AG04450 (cell line): Measurements from ENCODE around the gene FAM229A. TPM values are rescaled to one million over a fixed set of nuclear protein-coding genes. Genes with fewer than 3 reads are reported as not detected.

Experiments used
- CTCF ChIA-PET: fragments of 300-600, 350-600 bp; formaldehyde crosslinking; extraction: SDS; loops from one replicate; lab custom pipeline; 2022; ENCODE audit warnings: antibody characterized with exemption, inconsistent platforms; lab: Charles Lee
- POLR2A ChIA-PET: fragments of 350-600 bp; formaldehyde crosslinking; extraction: SDS; loops from one replicate; lab custom pipeline; 2021; ENCODE audit warnings: antibody characterized with exemption, inconsistent platforms; lab: Yijun Ruan, JAX
- DNase-seq: peaks from one replicate; pipeline ENCODE4 v3.0.0-alpha.2; 2011; ENCODE audit warnings: low read depth, low spot score
- H3K27ac ChIP-seq: one replicate; pipeline ENCODE4 v1.5.1; 2012; ENCODE audit warnings: low read depth, low read length, control low read depth
- H3K27me3 ChIP-seq: one replicate; pipeline ENCODE4 v1.6.0; 2012; ENCODE audit warnings: low read length; ENCODE audit not compliant: control insufficient read depth, insufficient read depth
- H3K4me3 ChIP-seq: 2 replicates; pipeline ENCODE4 v1.5.1; 2011; ENCODE audit warnings: mild to moderate bottlenecking, low read depth, low read length, control low read depth
- H3K9me3 ChIP-seq: 2 replicates; pipeline ENCODE4 v1.5.1; 2012; ENCODE audit warnings: low read length; ENCODE audit not compliant: control insufficient read depth, insufficient read depth
- polyA plus RNA-seq: library from polyadenylated mRNA; depleted of rRNA; stranded (reverse); fragments of >200 nt; gene quantifications from 2 replicates; pipeline ENCODE4 v1.2.3, GENCODE V29; 2011
- TF ChIP-seq, protein P1 (sequence below): IDR thresholded peaks from 2 replicates; pipeline ENCODE4 v1.5.1; 2011; ENCODE audit warnings: low read depth, low read length, control low read depth, inconsistent platforms

Gene FAM229A
- polyA plus RNA-seq, 1 experiment = 1.4 TPM

DNA sequence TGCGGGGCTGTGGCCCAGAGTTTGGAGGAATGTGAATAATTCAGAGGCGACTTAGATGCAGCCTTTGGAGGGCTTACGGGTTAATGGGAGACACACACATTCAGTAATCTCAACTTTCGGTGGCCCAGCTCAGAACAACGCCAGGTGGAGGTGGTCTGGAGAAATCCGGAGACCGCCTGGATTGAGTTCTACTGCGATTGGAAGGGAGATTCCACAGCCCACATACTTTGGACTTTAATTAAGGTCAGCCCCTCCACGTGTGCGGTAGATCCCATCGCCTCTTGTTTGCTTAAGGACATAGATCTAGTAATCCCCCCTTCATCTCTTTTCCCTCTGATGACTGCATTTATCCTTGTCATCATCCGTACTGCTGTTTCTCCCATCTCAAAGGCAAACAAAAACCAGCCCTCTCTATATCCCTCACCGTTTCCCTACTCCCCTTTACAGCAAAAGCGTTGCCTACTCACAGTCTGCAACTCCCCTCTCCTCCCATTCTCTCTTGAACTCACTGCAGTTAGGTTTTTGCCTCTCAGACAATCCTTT, 32.7 kb upstream of the FAM229A start:
- peak overlapping the region; percentile 90 for H3K4me3 ChIP-seq
- no peak for DNase-seq
- peak overlapping the region; percentile 99 for H3K27ac ChIP-seq
- POLR2A ChIA-PET = interaction anchor here (0.6 to 2.3 kb wide), 15 partner anchors 14 to 750 kb away, joined by 3 to 27 read pairs (median 3); partner anchors contain the start of genes CCDC28B, MARCKSL1, PEF1 and RBBP4
- H3K27me3 ChIP-seq = no peaks in the 10 kb centered on the region
- CTCF ChIA-PET = interaction anchor here (0.7 to 1.4 kb wide), 3 partner anchors 60 to 180 kb away, joined by 3 to 8 read pairs (median 3); no protein-coding TSS in a partner anchor
- no peaks in the 10 kb centered on the region; the same call in 1 of the 2 replicates for H3K9me3 ChIP-seq
- TF ChIP-seq, protein P1, sequence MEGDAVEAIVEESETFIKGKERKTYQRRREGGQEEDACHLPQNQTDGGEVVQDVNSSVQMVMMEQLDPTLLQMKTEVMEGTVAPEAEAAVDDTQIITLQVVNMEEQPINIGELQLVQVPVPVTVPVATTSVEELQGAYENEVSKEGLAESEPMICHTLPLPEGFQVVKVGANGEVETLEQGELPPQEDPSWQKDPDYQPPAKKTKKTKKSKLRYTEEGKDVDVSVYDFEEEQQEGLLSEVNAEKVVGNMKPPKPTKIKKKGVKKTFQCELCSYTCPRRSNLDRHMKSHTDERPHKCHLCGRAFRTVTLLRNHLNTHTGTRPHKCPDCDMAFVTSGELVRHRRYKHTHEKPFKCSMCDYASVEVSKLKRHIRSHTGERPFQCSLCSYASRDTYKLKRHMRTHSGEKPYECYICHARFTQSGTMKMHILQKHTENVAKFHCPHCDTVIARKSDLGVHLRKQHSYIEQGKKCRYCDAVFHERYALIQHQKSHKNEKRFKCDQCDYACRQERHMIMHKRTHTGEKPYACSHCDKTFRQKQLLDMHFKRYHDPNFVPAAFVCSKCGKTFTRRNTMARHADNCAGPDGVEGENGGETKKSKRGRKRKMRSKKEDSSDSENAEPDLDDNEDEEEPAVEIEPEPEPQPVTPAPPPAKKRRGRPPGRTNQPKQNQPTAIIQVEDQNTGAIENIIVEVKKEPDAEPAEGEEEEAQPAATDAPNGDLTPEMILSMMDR = no peak

- Histone ChIP-seq H3K27me3 (no peaks in the 10 kb centered on the region), H3K4me3 (peak within 1 kb of the TSS; percentile 90), H3K27ac (peak within 1 kb of the TSS; percentile 99), H3K9me3 (no peaks in the 10 kb centered on the region; the same call in 1 of the 2 replicates)
- CTCF ChIA-PET = interaction anchor here (0.6 to 1.4 kb wide), 3 partner anchors 44 to 179 kb away, joined by 3 to 8 read pairs (median 3); no protein-coding TSS in a partner anchor
- DNase-seq = peak; percentile 93
- TF ChIP-seq, protein P1 = no peak
- POLR2A ChIA-PET = interaction anchor here (0.6 to 2.3 kb wide), 16 partner anchors 14 to 749 kb away, joined by 3 to 27 read pairs (median 3); partner anchors contain the start of genes CCDC28B, IQCC, MARCKSL1 and PEF1
These were observed 32.0 kb upstream of the FAM229A start, which contains the start of gene BSDC1 for GRCh38 chr1:32394141-32394889. TSS of gene BSDC1 (minus strand) at chr1:32394441. CDS start at chr1:32394414, 27 bp downstream.

DNA sequence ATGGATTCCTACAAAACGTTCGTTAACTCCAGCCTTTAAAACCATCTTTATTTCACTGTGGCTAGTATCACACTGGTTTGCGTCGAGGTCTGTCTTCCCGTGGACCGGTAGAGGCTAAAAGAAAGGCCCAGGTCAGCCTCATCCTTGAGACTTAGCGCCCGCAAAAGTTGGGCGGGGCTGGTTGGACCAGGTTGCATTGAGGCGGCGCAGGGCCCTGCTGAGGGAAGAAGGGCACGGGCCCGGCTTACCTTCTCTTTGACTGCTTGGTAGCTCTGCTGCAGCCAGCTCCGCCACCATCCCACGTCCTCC, 31.5 kb upstream of the FAM229A start:
- TF ChIP-seq, protein P1 = no peak
- H3K9me3 ChIP-seq = no peaks in the 10 kb centered on the region; the same call in 1 of the 2 replicates
- no peak for DNase-seq
- peak overlapping the region; percentile 90 for H3K4me3 ChIP-seq
- CTCF ChIA-PET = interaction anchor here (0.6 to 1.4 kb wide), 2 partner anchors 43 to 178 kb away, joined by 3 read pairs; no protein-coding TSS in a partner anchor
- POLR2A ChIA-PET = interaction anchor here (0.8 to 2.3 kb wide), 7 partner anchors 15 to 749 kb away, joined by 3 to 27 read pairs (median 3); partner anchors contain the start of genes IQCC, MARCKSL1, PEF1 and RBBP4
- no peaks in the 10 kb centered on the region for H3K27me3 ChIP-seq
- H3K27ac ChIP-seq = peak overlapping the region; percentile 99

GRCh38 chr1:32393136-32393535, 30.9 kb upstream of the FAM229A start:
- DNase-seq = no peak
- no peaks in the 10 kb centered on the region; the same call in 1 of the 2 replicates for H3K9me3 ChIP-seq
- no peak overlapping the region for H3K27ac ChIP-seq
- TF ChIP-seq, protein P1 = no peak
- no peaks in the 10 kb centered on the region for H3K27me3 ChIP-seq
- H3K4me3 ChIP-seq = peak overlapping the region; percentile 90
- CTCF ChIA-PET = interaction anchor here (0.6 to 1.4 kb wide), 2 partner anchors 178 to 616 kb away, joined by 3 to 5 read pairs; no protein-coding TSS in a partner anchor
- POLR2A ChIA-PET = no interaction called here
